K562 (cell line): Measurements from ENCODE around the gene HCN3. TPM values are rescaled to one million over a fixed set of nuclear protein-coding genes. Genes with fewer than 3 reads are reported as not detected.

Experiments used
- ATAC-seq: fragments of 200-7000 bp; cut with Tn5 transposase; 3 replicates; pipeline ENCODE4 v1.9.1; 2020; ENCODE audit warnings: moderate library complexity
- BruUV-seq: library from RNA; stranded (reverse); fragments of 400-500 nt; replicated peaks from 2 replicates; lab custom pipeline; 2021; lab: Mats Ljungman, UMichigan
- CTCF ChIA-PET: fragments of 300-600 bp; formaldehyde crosslinking; extraction: SDS; loops from one replicate; lab custom pipeline; 2021; ENCODE audit warnings: low intra/inter-chr PET ratio; lab: Yijun Ruan, JAX
- POLR2A ChIA-PET: fragments of 300-600, 350-650 bp; sonication (Branson Sonifier 250); formaldehyde crosslinking; extraction: SDS; loops from one replicate; lab custom pipeline; 2021; ENCODE audit warnings: antibody characterized with exemption, inconsistent platforms; lab: Yijun Ruan, JAX
- DNase-seq, 4 experiments: peaks; one replicate each; pipeline versions ENCODE4 v3.0.0 to v3.0.0-alpha.2; 2011 to 2018; ENCODE audit warnings: low spot score in 3 of 4, mixed read lengths in 3 of 4; ENCODE audit errors: extremely low read depth in 1 of 4
- FAIRE-seq: peaks from 2 replicates; lab custom pipeline; 2011; peaks lifted over from hg19 to GRCh38; lab: Jason Lieb, UNC
- H2AFZ ChIP-seq: 2 replicates; pipeline ENCODE4 v1.6.0; 2011; ENCODE audit warnings: low read depth, low read length, control low read depth, inconsistent platforms
- H3K27ac ChIP-seq: fragments of 200-600 bp; 3 replicates; pipeline ENCODE4 v1.8.0; 2011; ENCODE audit warnings: low read depth, mild to moderate bottlenecking, control low read depth, inconsistent platforms, low read length, moderate library complexity, mixed read lengths; ENCODE audit errors: extremely low read depth
- H3K27me3 ChIP-seq, 2 experiments: fragments of 300-600 bp in 1 of 2; 2 replicates in 1 of 2; 3 replicates in 1 of 2; pipeline versions ENCODE4 v1.6.0 to v1.8.0; 2011; ENCODE audit warnings: inconsistent platforms in 2 of 2, low read length in 2 of 2, mild to moderate bottlenecking in 1 of 2, mixed read lengths in 1 of 2, moderate library complexity in 1 of 2; ENCODE audit not compliant: control insufficient read depth in 2 of 2, insufficient read depth in 2 of 2
- H3K36me3 ChIP-seq: fragments of 300-600 bp; 3 replicates; pipeline ENCODE4 v1.8.0; 2011; ENCODE audit warnings: mild to moderate bottlenecking, low read length, inconsistent platforms; ENCODE audit not compliant: control insufficient read depth, insufficient read depth
- H3K4me1 ChIP-seq, 2 experiments: fragments of 200-600 bp in 1 of 2; replicated peaks in 1 of 2; 2 replicates in 1 of 2; 3 replicates in 1 of 2; pipeline versions ENCODE4 v1.5.1 to v1.8.0; 2011; ENCODE audit warnings: inconsistent platforms in 2 of 2, low read length in 2 of 2, mild to moderate bottlenecking in 1 of 2, mixed read lengths in 1 of 2, moderate library complexity in 1 of 2; ENCODE audit not compliant: control insufficient read depth in 2 of 2, insufficient read depth in 2 of 2
- H3K4me2 ChIP-seq: 2 replicates; pipeline ENCODE4 v1.6.1; 2011; ENCODE audit warnings: low read length, control low read depth, inconsistent platforms, mixed read lengths; ENCODE audit not compliant: insufficient read depth
- H3K4me3 ChIP-seq: fragments of 200-600 bp; sonication (generic), shearing (Covaris generic); 2 replicates; pipeline ENCODE4 v1.5.1; 2016; ENCODE audit warnings: control low read depth, inconsistent platforms
- H3K79me2 ChIP-seq: fragments of 200-600 bp; 3 replicates; pipeline ENCODE4 v1.8.0; 2011; ENCODE audit warnings: low read length, inconsistent platforms; ENCODE audit not compliant: control insufficient read depth, insufficient read depth
- H3K9ac ChIP-seq, 2 experiments: 2 replicates each; pipeline versions ENCODE4 v1.6.0 to v1.6.1; 2011; ENCODE audit warnings: low read depth in 2 of 2, low read length in 2 of 2, control low read depth in 1 of 2, inconsistent platforms in 1 of 2, mild to moderate bottlenecking in 1 of 2, mixed read lengths in 1 of 2; ENCODE audit not compliant: insufficient read depth in 1 of 2
- H3K9me1 ChIP-seq: one replicate; pipeline ENCODE4 v1.6.0; 2011; ENCODE audit warnings: inconsistent platforms, mild to moderate bottlenecking, low read length, moderate library complexity; ENCODE audit not compliant: control insufficient read depth, insufficient read depth
- H3K9me3 ChIP-seq: replicated peaks from 2 replicates; pipeline ENCODE4 v1.5.1; 2011; ENCODE audit warnings: low read depth, low read length, inconsistent platforms; ENCODE audit not compliant: control insufficient read depth, insufficient read depth
- H4K20me1 ChIP-seq: replicated peaks from 2 replicates; pipeline ENCODE4 v1.6.1; 2011; ENCODE audit warnings: low read length, inconsistent platforms, mixed read lengths; ENCODE audit not compliant: control insufficient read depth, insufficient read depth
- BCL6 ChIP-seq: fragments of 250-450 bp; sonication (Bioruptor Pico); IDR thresholded peaks from 2 replicates; pipeline ENCODE4 v1.4.0; 2020
- BRD9 ChIP-seq: fragments of 450-650 bp; IDR thresholded peaks from 2 replicates; pipeline ENCODE4 v1.6.1; 2018; ENCODE audit warnings: low read depth; ENCODE audit not compliant: partially characterized antibody
- CREB3L1 ChIP-seq: fragments of 450-650 bp; IDR thresholded peaks from 2 replicates; pipeline ENCODE4 v1.6.1; 2014; ENCODE audit warnings: low read depth, mild to moderate bottlenecking, moderate library complexity, borderline replicate concordance
- EP300 ChIP-seq: IDR thresholded peaks from 2 replicates; pipeline ENCODE4 v1.6.1; 2012; ENCODE audit warnings: low read length, improper control_type of control experiment
- KAT2B ChIP-seq: IDR thresholded peaks from one replicate; pipeline ENCODE4 v1.6.1; 2012; ENCODE audit warnings: low read depth, mild to moderate bottlenecking, control low read depth, inconsistent platforms, low read length, moderate library complexity
- KLF6 ChIP-seq: fragments of 250-450 bp; sonication (Bioruptor Pico); IDR thresholded peaks from 2 replicates; pipeline ENCODE4 v1.4.0; 2020; ENCODE audit warnings: mild to moderate bottlenecking, moderate library complexity, borderline replicate concordance
- MLLT1 ChIP-seq, 2 experiments: fragments of 450-650 bp; IDR thresholded peaks; 2 replicates each; pipeline ENCODE4 v1.6.1; 2016
- PATZ1 ChIP-seq: fragments of 250-450 bp; sonication (Bioruptor Pico); IDR thresholded peaks from 2 replicates; pipeline ENCODE4 v1.5.0; 2020; ENCODE audit warnings: mild to moderate bottlenecking, borderline replicate concordance
- RBM25 ChIP-seq: fragments of 200-400 bp; formaldehyde crosslinking; IDR thresholded peaks from 2 replicates; pipeline ENCODE4 v1.6.1; 2018; ENCODE audit warnings: low read length, low read depth, moderate library complexity; ENCODE audit not compliant: severe bottlenecking
- USF1 ChIP-seq: sonication (generic); formaldehyde crosslinking; IDR thresholded peaks from 2 replicates; pipeline ENCODE4 v1.9.0; 2022; ENCODE audit warnings: mild to moderate bottlenecking, missing genetic modification reagents
- ZEB2 ChIP-seq: fragments of 450-650 bp; IDR thresholded peaks from 2 replicates; pipeline ENCODE4 v1.6.1; 2016
- ZNF121 ChIP-seq: sonication (generic); formaldehyde crosslinking; conservative IDR thresholded peaks from 2 replicates; pipeline ENCODE4 v1.8.0; 2022; ENCODE audit warnings: missing genetic modification reagents
- ZNF197 ChIP-seq: fragments of 200-800 bp; sonication (Bioruptor generic); IDR thresholded peaks from 2 replicates; pipeline ENCODE4 v1.6.1; 2016; ENCODE audit warnings: low read depth, missing genetic modification characterization, missing compliant biosample characterization
- WGBS: fragments of 100-300 bp; shearing (Covaris generic); methylation state at CpG from one replicate; pipeline ENCODE4 v1.1.6; 2016; ENCODE audit warnings: low coverage, mixed read lengths; ENCODE audit not compliant: insufficient coverage; ENCODE audit errors: missing lambda C conversion rate; 5-methylcytosine and 5-hydroxymethylcytosine counted together
- in situ Hi-C: fragments of 300-500 bp; cut with MboI; formaldehyde crosslinking; loops from 4 replicates; pipeline ENCODE4 v1.15.0; 2018; ENCODE audit warnings: inconsistent platforms, mixed read lengths
- intact Hi-C: fragments of 100-400 bp; cut with micrococcal nuclease; formaldehyde crosslinking; loops from 2 replicates; pipeline ENCODE4 v1.14.2; 2022
- polyA plus RNA-seq, 8 experiments: library from polyadenylated mRNA; depleted of rRNA in 4 of 8; stranded (reverse) in 5 of 8; unstranded in 3 of 8; fragments of >200 nt; fragmentation: Nextera tagmentation in 2 of 8; fragmentation: Illumina TruSeq in 1 of 8; extraction: Ambion mirVana in 2 of 8; extraction: Trizol in 1 of 8; gene quantifications; 2 replicates each; pipeline versions ENCODE4 v1.2.1 to v1.2.3, GENCODE V29; 2011 to 2014; ENCODE audit warnings: inconsistent platforms in 1 of 8, missing spikeins in 1 of 8
- total RNA-seq, 7 experiments: library from RNA; depleted of rRNA in 6 of 7; stranded (reverse); fragments of >200 nt in 6 of 7; fragmentation: Illumina TruSeq in 2 of 7; extraction: Trizol in 2 of 7; gene quantifications; 2 replicates each; pipeline versions ENCODE4 v1.2.1 to v1.2.3, GENCODE V29; 2011 to 2021; ENCODE audit warnings: low replicate concordance in 1 of 7

Gene HCN3
- total and polyA plus RNA-seq, 9 of the 15 experiments (the other 6 are each of a cell fraction or from before 2014, with no cell fraction given): 0.91 to 9.7 (median 3.9) TPM

GRCh38 chr1:155241841-155242264, 35.4 kb upstream of the HCN3 start:
- no peaks in the 10 kb centered on the region for H3K9me3 ChIP-seq
- intact Hi-C loops: no loop called here
- peaks cover 17 to 19% of the 10 kb centered on the region in 2 experiments for H3K4me1 ChIP-seq
- ChIA-PET CTCF (interaction anchor here (0.6 kb wide), 1 partner anchor 37 kb away, joined by 4 read pairs; no protein-coding TSS in a partner anchor), POLR2A (interaction anchor here (0.6 to 0.7 kb wide), 2 partner anchors 78 to 592 kb away, joined by 4 read pairs; no protein-coding TSS in a partner anchor)
- peak overlapping the region; percentile 26 for H3K4me2 ChIP-seq
- no peak overlapping the region; the same call in 2 of the 3 replicates for H3K27ac ChIP-seq
- H3K27me3 ChIP-seq: no peaks in the 10 kb centered on the region
- peak in 2 of 4 experiments; percentile 11 to 24 for DNase-seq
- peaks cover 14% of the 10 kb centered on the region; the same call in 2 of the 3 replicates for H3K79me2 ChIP-seq
- peak overlapping the region; percentile 80 for H2AFZ ChIP-seq
- in situ Hi-C loops: no loop called here
- H4K20me1 ChIP-seq: no peaks in the 10 kb centered on the region
- no peak for ATAC-seq
- H3K9ac ChIP-seq: peak overlapping the region in 1 of 2 experiments; percentile 1; a peak in 1 of 4 replicates
- H3K9me1 ChIP-seq: no peaks in the 10 kb centered on the region
- no peak overlapping the region for H3K4me3 ChIP-seq
- WGBS: 33% methylated on average over 4 of the region's 4 CpGs
- peaks cover 4% of the 10 kb centered on the region; the same call in 1 of the 3 replicates for H3K36me3 ChIP-seq
- BruUV-seq: no TSS peak
- no peak for FAIRE-seq
- TF ChIP-seq CREB3L1 (no peak), MLLT1 (IDR thresholded peaks at IDR 0.05) (no peak), EP300 (no peak), ZEB2 (no peak), USF1 (0 out of 2 replicates have a peak, but pooled peaks have one; percentile 13), PATZ1 (CRISPR knock-in tag) (no peak), ZNF121 (peak; percentile 48; the same call in 1 of the 2 replicates), RBM25 (peak; percentile 82), BRD9 (no peak), ZNF197 (CRISPR knock-in tag) (no peak), KAT2B (no peak), KLF6 (no peak), BCL6 (no peak)
